Suprapubic skin (tissue), 4 donors: ENCODE measurements around the gene ZNF592. TPM values are rescaled to one million over a fixed set of nuclear protein-coding genes. Genes with fewer than 3 reads are reported as not detected.

Source experiments
- DNase-seq, 2 donors: peaks; one replicate each; pipeline ENCODE4 v3.0.0-alpha.2; 2019; ENCODE audit warnings: low spot score in 2 of 2
- H3K27ac ChIP-seq: fragments of 200-600 bp; sonication (generic); one replicate; pipeline ENCODE4 v1.5.1; 2019
- H3K27me3 ChIP-seq: fragments of 200-600 bp; sonication (generic); one replicate; pipeline ENCODE4 v1.5.1; 2019
- H3K36me3 ChIP-seq: fragments of 200-600 bp; sonication (generic); one replicate; pipeline ENCODE4 v1.5.1; 2019
- H3K4me1 ChIP-seq: fragments of 200-600 bp; sonication (generic); one replicate; pipeline ENCODE4 v1.5.1; 2019
- H3K4me3 ChIP-seq: fragments of 200-600 bp; sonication (generic); one replicate; pipeline ENCODE4 v1.5.1; 2019; ENCODE audit warnings: mild to moderate bottlenecking
- H3K9me3 ChIP-seq: fragments of 200-600 bp; sonication (generic); one replicate; pipeline ENCODE4 v1.5.1; 2019
- CTCF ChIP-seq, 2 donors: fragments of 200-600 bp in 1 of 2; fragments of 450-650 bp in 1 of 2; sonication (generic) in 1 of 2; IDR thresholded peaks; one replicate each; pipeline ENCODE4 v1.5.1; 2016 to 2019; ENCODE audit warnings: antibody characterized with exemption in 2 of 2, mild to moderate bottlenecking in 1 of 2, moderate library complexity in 1 of 2
- EP300 ChIP-seq: sonication (generic); formaldehyde crosslinking; IDR thresholded peaks from one replicate; pipeline ENCODE4 v1.6.1; 2017; ENCODE audit warnings: antibody characterized with exemption
- POLR2A ChIP-seq, 2 donors: fragments of 450-650 bp; IDR thresholded peaks; one replicate each; pipeline ENCODE4 v1.6.1; 2017; ENCODE audit warnings: antibody characterized with exemption in 2 of 2, mild to moderate bottlenecking in 2 of 2, moderate library complexity in 2 of 2
- POLR2AphosphoS5 ChIP-seq, 3 donors: sonication (generic); formaldehyde crosslinking; IDR thresholded peaks; one replicate each; pipeline ENCODE4 v1.6.1; 2017; ENCODE audit warnings: antibody characterized with exemption in 3 of 3
- WGBS: methylation state at CpG from one replicate; pipeline ENCODE4 v1.1.5; 2018; 5-methylcytosine and 5-hydroxymethylcytosine counted together
- total RNA-seq, 4 donors: library from RNA; depleted of rRNA; stranded (reverse); fragments of >200 nt; gene quantifications; one replicate each; pipeline ENCODE4 v1.1.0, GENCODE V29; 2016

The ZNF592 gene
- total RNA-seq, 4 donors from 2014 or later, result 23.1 to 37.2 (median 30.7) TPM

- no peak overlapping the region for H3K4me3 ChIP-seq
- H3K27ac ChIP-seq, result no peak overlapping the region
- H3K4me1 ChIP-seq, result peaks cover under 1% of the 10 kb centered on the region
- no peaks in the 10 kb centered on the region for H3K27me3 ChIP-seq
- H3K9me3 ChIP-seq, result peaks cover 10% of the 10 kb centered on the region
- TF ChIP-seq EP300, result no peak
- no peak for TF ChIP-seq POLR2AphosphoS5 (IDR thresholded peaks at IDR 0.05)
- TF ChIP-seq CTCF (IDR thresholded peaks at IDR 0.05), result no peak
- no peak for TF ChIP-seq POLR2A (IDR thresholded peaks at IDR 0.05)
- H3K36me3 ChIP-seq, result no peaks in the 10 kb centered on the region
- 98% methylated on average over 1 of the region's 1 CpG for WGBS
- DNase-seq, result no peak
These were observed 97.9 kb downstream of the ZNF592 start for GRCh38 chr15:84846269-84846668.

- peaks cover 10% of the 10 kb centered on the region for H3K9me3 ChIP-seq
- H3K4me3 ChIP-seq, result no peak overlapping the region
- H3K4me1 ChIP-seq, result no peaks in the 10 kb centered on the region
- H3K27me3 ChIP-seq, result no peaks in the 10 kb centered on the region
- TF ChIP-seq EP300 (no peak), POLR2AphosphoS5 (IDR thresholded peaks at IDR 0.05) (no peak)
- H3K27ac ChIP-seq, result no peak overlapping the region
- no peaks in the 10 kb centered on the region for H3K36me3 ChIP-seq
- no peak for DNase-seq
These were observed 99.0 kb downstream of the ZNF592 start for GRCh38 chr15:84847382-84847781.

GRCh38 chr15:84852212-84852611 is 103.8 kb downstream of the ZNF592 start:
- no peaks in the 10 kb centered on the region for H3K27me3 ChIP-seq
- peaks cover 4% of the 10 kb centered on the region for H3K9me3 ChIP-seq
- H3K4me1 ChIP-seq, result no peaks in the 10 kb centered on the region
- no peak overlapping the region for H3K27ac ChIP-seq
- DNase-seq, result no peak
- H3K4me3 ChIP-seq, result no peak overlapping the region
- H3K36me3 ChIP-seq, result no peaks in the 10 kb centered on the region
- TF ChIP-seq POLR2A (IDR thresholded peaks at IDR 0.05) (no peak), EP300 (no peak), POLR2AphosphoS5 (IDR thresholded peaks at IDR 0.05) (no peak), CTCF (IDR thresholded peaks at IDR 0.05) (no peak)
- WGBS, result 96% methylated on average over 5 of the region's 5 CpGs

- H3K36me3 ChIP-seq, result no peaks in the 10 kb centered on the region
- 90% methylated on average over 9 of the region's 9 CpGs for WGBS
These were observed 106.7 kb downstream of the ZNF592 start for GRCh38 chr15:84855136-84855535.

GRCh38 chr15:84855765-84856164 is 107.4 kb downstream of the ZNF592 start:
- Histone ChIP-seq H3K4me3 (no peak overlapping the region), H3K27me3 (no peaks in the 10 kb centered on the region), H3K9me3 (no peaks in the 10 kb centered on the region), H3K4me1 (peaks cover 23% of the 10 kb centered on the region), H3K27ac (no peak overlapping the region), H3K36me3 (no peaks in the 10 kb centered on the region)
- DNase-seq, result no peak
- TF ChIP-seq POLR2AphosphoS5 (IDR thresholded peaks at IDR 0.05) (no peak), POLR2A (IDR thresholded peaks at IDR 0.05) (no peak), CTCF (IDR thresholded peaks at IDR 0.05) (no peak), EP300 (no peak)

More at GRCh38 chr15:84855136-84855535, 106.7 kb downstream of the ZNF592 start:
- Histone ChIP-seq H3K27ac (no peak overlapping the region), H3K4me3 (no peak overlapping the region), H3K9me3 (no peaks in the 10 kb centered on the region), H3K4me1 (peaks cover 23% of the 10 kb centered on the region), H3K27me3 (no peaks in the 10 kb centered on the region)
- no peak for TF ChIP-seq POLR2AphosphoS5 (IDR thresholded peaks at IDR 0.05)
- no peak for TF ChIP-seq CTCF (IDR thresholded peaks at IDR 0.05)
- no peak for TF ChIP-seq POLR2A (IDR thresholded peaks at IDR 0.05)
- no peak for TF ChIP-seq EP300
- no peak for DNase-seq

Other genes starting within 250 kb of the ZNF592 start
- gene ZSCAN2, start 147.6 kb upstream of the ZNF592 start, total RNA-seq, result 1 to 10 TPM; 2.5 to 8.6 (median 5.3) TPM
- gene WDR73, start 94.3 kb upstream of the ZNF592 start, total RNA-seq, result 10 to 100 TPM; 16.0 to 39.9 (median 27.2) TPM
- gene NMB, start 90.4 kb upstream of the ZNF592 start, total RNA-seq, result 1 to 10 TPM; 2.2 to 6.7 (median 3.5) TPM
- gene SEC11A, start 32.5 kb upstream of the ZNF592 start, total RNA-seq, result 10 to 100 TPM; 44.3 to 52.9 (median 47.3) TPM
- gene ALPK3, start 68.8 kb downstream of the ZNF592 start, total RNA-seq, result 1 to 10 TPM in 2 of 4 donors, under 1 TPM in 2; 0.42 to 7.5 (median 1.1) TPM
- not detected for gene SLC28A1, start 136.1 kb downstream of the ZNF592 start, total RNA-seq
- 10 to 100 TPM; 15.3 to 48.5 (median 19.0) TPM for gene PDE8A, start 233.3 kb downstream of the ZNF592 start, total RNA-seq